Endothelial cell of coronary artery (primary cell): ENCODE measurements around the gene PP2D1. TPM values are rescaled to one million over a fixed set of nuclear protein-coding genes. Genes with fewer than 3 reads are reported as not detected.

Experiments used
- total RNA-seq: library from RNA; depleted of rRNA; stranded (reverse); fragments of >200 nt; gene quantifications from 2 replicates; pipeline ENCODE4 v1.2.3, GENCODE V29; 2014

PP2D1 gene
- total RNA-seq = not detected in 2 replicates

GRCh38 chr3:20012164-20012563 is at the start of gene PP2D1:
Gene PP2D1 (minus strand): TSS chr3:20012264. CDS start chr3:20012072, 192 bp downstream.

GRCh38 chr3:20039765-20040547 is 27.9 kb upstream of the PP2D1 start, which contains the start of gene KAT2B:
Gene KAT2B (plus strand): TSS chr3:20040446. CDS start chr3:20040478, 32 bp downstream.

GRCh38 chr3:19946832-19947548 is 65.1 kb downstream of the PP2D1 start, which contains the start of gene RAB5A:
Gene RAB5A (plus strand): TSS chr3:19947097. CDS start chr3:19950899, 3,802 bp downstream.

Other genes starting within 250 kb of the PP2D1 start
- gene EFHB, start 78.0 kb downstream of the PP2D1 start, total RNA-seq = 0.27 and 0.28 TPM in 2 replicates
- gene RAB5A, start 65.2 kb downstream of the PP2D1 start, total RNA-seq = 54.4 and 56.2 TPM in 2 replicates
- 6.1 and 9.5 TPM in 2 replicates for gene KAT2B, start 28.2 kb upstream of the PP2D1 start, total RNA-seq
- 2.4 and 5.2 TPM in 2 replicates for gene SGO1, start 173.9 kb upstream of the PP2D1 start, total RNA-seq